Astrocyte (in vitro differentiated cells and primary cell): Measurements from ENCODE around the gene GRB10.

ENCODE experiments used
- EZH2 ChIP-seq: IDR thresholded peaks from 2 replicates; pipeline ENCODE4 v1.6.1; 2012; ENCODE audit warnings: mild to moderate bottlenecking, low read length, inconsistent platforms; ENCODE audit not compliant: insufficient read depth
- TF ChIP-seq, protein P1 (sequence below): IDR thresholded peaks from 2 replicates; pipeline ENCODE4 v1.5.1; 2011; ENCODE audit warnings: low read depth, mild to moderate bottlenecking, inconsistent platforms, low read length, moderate library complexity; ENCODE audit not compliant: insufficient read depth

GRCh38 chr7:50640779-50641178 is 141.9 kb downstream of the GRB10 start:
- TF ChIP-seq, protein P1, sequence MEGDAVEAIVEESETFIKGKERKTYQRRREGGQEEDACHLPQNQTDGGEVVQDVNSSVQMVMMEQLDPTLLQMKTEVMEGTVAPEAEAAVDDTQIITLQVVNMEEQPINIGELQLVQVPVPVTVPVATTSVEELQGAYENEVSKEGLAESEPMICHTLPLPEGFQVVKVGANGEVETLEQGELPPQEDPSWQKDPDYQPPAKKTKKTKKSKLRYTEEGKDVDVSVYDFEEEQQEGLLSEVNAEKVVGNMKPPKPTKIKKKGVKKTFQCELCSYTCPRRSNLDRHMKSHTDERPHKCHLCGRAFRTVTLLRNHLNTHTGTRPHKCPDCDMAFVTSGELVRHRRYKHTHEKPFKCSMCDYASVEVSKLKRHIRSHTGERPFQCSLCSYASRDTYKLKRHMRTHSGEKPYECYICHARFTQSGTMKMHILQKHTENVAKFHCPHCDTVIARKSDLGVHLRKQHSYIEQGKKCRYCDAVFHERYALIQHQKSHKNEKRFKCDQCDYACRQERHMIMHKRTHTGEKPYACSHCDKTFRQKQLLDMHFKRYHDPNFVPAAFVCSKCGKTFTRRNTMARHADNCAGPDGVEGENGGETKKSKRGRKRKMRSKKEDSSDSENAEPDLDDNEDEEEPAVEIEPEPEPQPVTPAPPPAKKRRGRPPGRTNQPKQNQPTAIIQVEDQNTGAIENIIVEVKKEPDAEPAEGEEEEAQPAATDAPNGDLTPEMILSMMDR, result no peak
- TF ChIP-seq EZH2, result no peak
